B cell (primary cell): Measurements from ENCODE around the gene NPL. TPM values are rescaled to one million over a fixed set of nuclear protein-coding genes. Genes with fewer than 3 reads are reported as not detected.

ENCODE experiments used
- ATAC-seq: fragments of 200-7000 bp; cut with Tn5 transposase; one replicate; pipeline ENCODE4 v1.10.0; 2021; ENCODE audit warnings: low read depth, mild to moderate bottlenecking, moderate number of reproducible peaks, moderate library complexity
- CTCF ChIA-PET: fragments of 350-600 bp; sonication (Branson Sonifier 250); formaldehyde crosslinking; loops from one replicate; lab custom pipeline; 2021; ENCODE audit warnings: antibody characterized with exemption, inconsistent platforms; lab: Charles Lee
- POLR2A ChIA-PET: fragments of 350-600 bp; sonication (Branson Sonifier 250); formaldehyde crosslinking; loops from one replicate; lab custom pipeline; 2021; ENCODE audit warnings: antibody characterized with exemption; lab: Charles Lee
- DNase-seq: peaks from one replicate; pipeline ENCODE4 v3.0.0; 2013
- H2AFZ ChIP-seq: 2 replicates; pipeline ENCODE4 v1.6.1; 2012; ENCODE audit warnings: mild to moderate bottlenecking, low read depth, low read length; ENCODE audit not compliant: insufficient read depth, poor library complexity, severe bottlenecking
- H3K27ac ChIP-seq, 2 donors: 1 replicate in 1 of 2; 2 replicates in 1 of 2; pipeline ENCODE4 v1.5.1; 2012 to 2013; ENCODE audit warnings: low read length in 2 of 2, mild to moderate bottlenecking in 2 of 2, moderate library complexity in 1 of 2
- H3K27me3 ChIP-seq, 4 experiments: fragments of 200-600 bp in 1 of 4; sonication (generic) in 1 of 4; replicated peaks in 1 of 4; 1 replicate in 2 of 4; 2 replicates in 2 of 4; pipeline versions ENCODE4 v1.6.1 to v1.7.0; 2013 to 2016; ENCODE audit warnings: low read length in 3 of 4, mild to moderate bottlenecking in 2 of 4, mixed read lengths in 1 of 4, moderate library complexity in 1 of 4; ENCODE audit not compliant: insufficient read depth in 4 of 4, control insufficient read depth in 3 of 4; ENCODE audit errors: control extremely low read depth in 1 of 4
- H3K36me3 ChIP-seq, 2 experiments: replicated peaks in 1 of 2; 1 replicate in 1 of 2; 2 replicates in 1 of 2; pipeline versions ENCODE4 v1.6.1 to v1.7.1; 2013; ENCODE audit warnings: low read length in 1 of 2; ENCODE audit not compliant: insufficient read depth in 2 of 2, control insufficient read depth in 1 of 2; ENCODE audit errors: control extremely low read depth in 1 of 2, extremely low read depth in 1 of 2
- H3K4me1 ChIP-seq, 2 donors: fragments of 200-600 bp in 1 of 2; sonication (generic) in 1 of 2; 1 replicate in 1 of 2; 2 replicates in 1 of 2; pipeline versions ENCODE4 v1.5.1 to v1.6.1; 2013 to 2017; ENCODE audit warnings: low read length in 2 of 2; ENCODE audit not compliant: control insufficient read depth in 2 of 2, insufficient read depth in 2 of 2
- H3K4me2 ChIP-seq: replicated peaks from 2 replicates; pipeline ENCODE3; 2012; ENCODE audit warnings: mild to moderate bottlenecking, low read depth, low read length; ENCODE audit not compliant: poor library complexity, severe bottlenecking
- H3K4me3 ChIP-seq, 5 experiments: fragments of 200-600 bp in 1 of 5; sonication (generic) in 1 of 5; 1 replicate in 3 of 5; 2 replicates in 2 of 5; pipeline versions ENCODE4 v1.5.1 to v1.7.0; 2011 to 2016; ENCODE audit warnings: low read length in 4 of 5, mild to moderate bottlenecking in 4 of 5, low read depth in 2 of 5, control low read depth in 1 of 5, moderate library complexity in 1 of 5; ENCODE audit not compliant: insufficient read depth in 1 of 5; ENCODE audit errors: control extremely low read depth in 1 of 5, extremely low read depth in 1 of 5
- H3K79me2 ChIP-seq: fragments of 200-600 bp; sonication (generic); one replicate; pipeline ENCODE4 v1.6.0; 2016; ENCODE audit warnings: low read length; ENCODE audit not compliant: control insufficient read depth, insufficient read depth
- H3K9ac ChIP-seq: fragments of 200-600 bp; sonication (generic); 2 replicates; pipeline ENCODE4 v1.6.1; 2017; ENCODE audit warnings: mild to moderate bottlenecking, low read length, moderate library complexity
- H3K9me3 ChIP-seq, 3 donors: one replicate each; pipeline versions ENCODE4 v1.6.1 to v1.7.1; 2013; ENCODE audit warnings: low read length in 2 of 3; ENCODE audit not compliant: control insufficient read depth in 2 of 3, insufficient read depth in 1 of 3; ENCODE audit errors: control extremely low read depth in 1 of 3
- H4K20me1 ChIP-seq: 2 replicates; pipeline ENCODE4 v1.6.0; 2012; ENCODE audit warnings: mild to moderate bottlenecking, low read length; ENCODE audit not compliant: insufficient read depth, control insufficient read depth, poor library complexity, severe bottlenecking
- H3K27ac Mint-ChIP-seq: one replicate; pipeline ENCODE4 v1.8.0; 2021; ENCODE audit warnings: mixed read lengths
- H3K27me3 Mint-ChIP-seq: one replicate; pipeline ENCODE4 v1.8.0; 2021; ENCODE audit warnings: mixed read lengths
- H3K4me1 Mint-ChIP-seq: one replicate; pipeline ENCODE4 v1.8.0; 2021; ENCODE audit warnings: mixed read lengths
- H3K4me3 Mint-ChIP-seq: one replicate; pipeline ENCODE4 v1.8.0; 2021; ENCODE audit warnings: mixed read lengths
- H3K9me3 Mint-ChIP-seq: one replicate; pipeline ENCODE4 v1.8.0; 2022; ENCODE audit warnings: mixed read lengths; ENCODE audit not compliant: insufficient read depth
- CTCF ChIP-seq: fragments of 200-600 bp; IDR thresholded peaks from one replicate; pipeline ENCODE4 v1.8.0; 2022; ENCODE audit warnings: antibody characterized with exemption, mild to moderate bottlenecking
- EZH2 ChIP-seq: IDR thresholded peaks from 2 replicates; pipeline ENCODE4 v1.6.1; 2012; ENCODE audit warnings: borderline replicate concordance, low read depth, mild to moderate bottlenecking, moderate library complexity, low read length; ENCODE audit not compliant: insufficient read depth, poor library complexity, severe bottlenecking
- WGBS: methylation state at CpG from one replicate; pipeline ENCODE4 v1.1.5; 2013; ENCODE audit warnings: missing lambda C conversion rate; ENCODE audit not compliant: insufficient coverage; 5-methylcytosine and 5-hydroxymethylcytosine counted together
- intact Hi-C: fragments of 100-400 bp; cut with micrococcal nuclease; formaldehyde crosslinking; loops from one replicate; pipeline ENCODE4 v1.10.0; 2022
- polyA plus RNA-seq: library from polyadenylated mRNA; depleted of rRNA; stranded (reverse); fragments of >200 nt; gene quantifications from 2 replicates; pipeline ENCODE4 v1.2.3, GENCODE V29; 2012
- total RNA-seq, 2 donors: library from RNA; stranded (reverse); fragments of 120-200 nt in 1 of 2; gene quantifications; 1 replicate in 1 of 2; 2 replicates in 1 of 2; pipeline versions ENCODE4 v1.2.3 to v1.2.4, GENCODE V29; 2013 to 2022

NPL gene
- total and polyA plus RNA-seq, 2 donors (not counting 1 experiment from before 2014, with no cell fraction given): 3.4 to 5.9 TPM

GRCh38 chr1:182781841-182782586 lies 7.6 kb upstream of the NPL start:
- H3K36me3 ChIP-seq: no peaks in the 10 kb centered on the region
- no peaks in the 10 kb centered on the region for H3K27me3 ChIP-seq
- H3K9me3 ChIP-seq: no peaks in the 10 kb centered on the region
- ATAC-seq: peak; percentile 83
- no peaks in the 10 kb centered on the region for H3K79me2 ChIP-seq
- no peak overlapping the region for H3K4me2 ChIP-seq
- TF ChIP-seq EZH2 (no peak), CTCF (peak; percentile 81)
- ChIA-PET POLR2A (interaction anchor here (1.3 to 1.7 kb wide), 4 partner anchors 178 to 211 kb away, joined by 4 to 6 read pairs (median 5); partner anchors contain the start of gene RGS16), CTCF (interaction anchor here (0.6 to 14.0 kb wide), 30 partner anchors 9 to 697 kb away, joined by 3 to 989 read pairs (median 5); partner anchors contain the start of genes NPL, RGS16 and RNASEL)
- H3K27ac ChIP-seq: no peak overlapping the region
- Mint-ChIP-seq H3K4me1 (peaks cover 5% of the 10 kb centered on the region), H3K4me3 (no peak overlapping the region), H3K9me3 (no peaks in the 10 kb centered on the region), H3K27ac (no peak overlapping the region), H3K27me3 (no peaks in the 10 kb centered on the region)
- peak; percentile 80 for DNase-seq
- H2AFZ ChIP-seq: no peak overlapping the region
- WGBS: 55% methylated on average over 5 of the region's 6 CpGs
- intact Hi-C loops: loop anchor here (5.0 kb wide), 1 partner anchor 640 kb away; no protein-coding TSS in a partner anchor
- no peaks in the 10 kb centered on the region for H4K20me1 ChIP-seq
- no peak overlapping the region for H3K4me3 ChIP-seq
- H3K9ac ChIP-seq: no peak overlapping the region
- no peaks in the 10 kb centered on the region for H3K4me1 ChIP-seq

DNA sequence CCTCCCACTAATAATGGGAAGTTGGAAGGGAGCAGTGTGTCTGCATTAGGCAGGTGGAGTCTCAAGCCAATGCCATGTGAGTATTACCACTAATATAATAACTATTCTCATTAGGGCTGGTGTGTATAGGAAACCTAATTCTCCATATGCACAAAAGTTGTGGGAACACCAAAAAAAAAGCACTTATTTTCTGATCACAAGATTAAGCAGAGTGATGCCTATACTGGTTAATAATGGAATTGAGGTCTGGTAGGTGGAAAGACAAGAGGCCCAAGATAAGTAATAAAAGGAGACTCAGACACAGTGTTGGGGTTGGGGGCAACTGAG lies 7.0 kb upstream of the NPL start:
- H3K4me3 ChIP-seq: no peak overlapping the region
- no peak overlapping the region for H2AFZ ChIP-seq
- no peak overlapping the region for H3K27ac ChIP-seq
- CTCF ChIA-PET: interaction anchor here (0.6 to 14.0 kb wide), 30 partner anchors 8 to 697 kb away, joined by 3 to 989 read pairs (median 5); partner anchors contain the start of genes NPL, RGS16 and RNASEL
- TF ChIP-seq CTCF (peak; percentile 11), EZH2 (no peak)
- no peaks in the 10 kb centered on the region for H4K20me1 ChIP-seq
- DNase-seq (no peak), ATAC-seq (no peak)
- no peaks in the 10 kb centered on the region for H3K36me3 ChIP-seq
- no peaks in the 10 kb centered on the region for H3K4me1 ChIP-seq
- no peak overlapping the region for H3K9ac ChIP-seq
- intact Hi-C loops: loop anchor here (5.0 kb wide), 1 partner anchor 640 kb away; no protein-coding TSS in a partner anchor
- POLR2A ChIA-PET: interaction anchor here (1.3 to 1.7 kb wide), 4 partner anchors 178 to 212 kb away, joined by 4 to 6 read pairs (median 5); partner anchors contain the start of gene RGS16
- H3K27ac Mint-ChIP-seq: no peak overlapping the region
- no peaks in the 10 kb centered on the region for H3K9me3 ChIP-seq
- H3K27me3 Mint-ChIP-seq: no peaks in the 10 kb centered on the region
- H3K27me3 ChIP-seq: no peaks in the 10 kb centered on the region
- H3K79me2 ChIP-seq: no peaks in the 10 kb centered on the region
- H3K4me3 Mint-ChIP-seq: no peak overlapping the region
- peaks cover 5% of the 10 kb centered on the region for H3K4me1 Mint-ChIP-seq
- H3K9me3 Mint-ChIP-seq: no peaks in the 10 kb centered on the region
- H3K4me2 ChIP-seq: no peak overlapping the region
